Keratinocyte (primary cell): ENCODE results near the gene PCDHGB1. TPM values are rescaled to one million over a fixed set of nuclear protein-coding genes. Genes with fewer than 3 reads are reported as not detected.

Source experiments
- DNase-seq: peaks from one replicate; pipeline ENCODE4 v3.0.0-alpha.2; 2011; ENCODE audit warnings: low read depth, missing footprints, low spot score
- FAIRE-seq: peaks from 2 replicates; lab custom pipeline; 2011; peaks lifted over from hg19 to GRCh38; lab: Jason Lieb, UNC
- H2AFZ ChIP-seq: 2 replicates; pipeline ENCODE4 v1.6.0; 2012; ENCODE audit warnings: low read length, control low read depth, inconsistent platforms; ENCODE audit not compliant: control insufficient read depth
- H3K27ac ChIP-seq: 2 replicates; pipeline ENCODE4 v1.5.1; 2011; ENCODE audit warnings: low read length; ENCODE audit not compliant: control insufficient read depth, insufficient read depth
- H3K27me3 ChIP-seq: 3 replicates; pipeline ENCODE4 v1.6.0; 2011; ENCODE audit warnings: low read length; ENCODE audit not compliant: control insufficient read depth, insufficient read depth; ENCODE audit errors: extremely low read depth
- H3K36me3 ChIP-seq, 2 experiments: 2 replicates in 1 of 2; 3 replicates in 1 of 2; pipeline ENCODE4 v1.5.1; 2011; ENCODE audit warnings: low read length in 2 of 2, mild to moderate bottlenecking in 1 of 2; ENCODE audit not compliant: control insufficient read depth in 2 of 2, insufficient read depth in 2 of 2; ENCODE audit errors: extremely low read depth in 1 of 2
- H3K4me1 ChIP-seq: 3 replicates; pipeline ENCODE4 v1.5.1; 2011; ENCODE audit warnings: low read length; ENCODE audit not compliant: control insufficient read depth, insufficient read depth; ENCODE audit errors: extremely low read depth
- H3K4me2 ChIP-seq: 3 replicates; pipeline ENCODE4 v1.6.0; 2011; ENCODE audit warnings: low read depth, low read length; ENCODE audit not compliant: control insufficient read depth, insufficient read depth; ENCODE audit errors: extremely low read depth
- H3K4me3 ChIP-seq, 3 experiments: fragments of 200-600 bp in 1 of 3; sonication (generic) in 1 of 3; 2 replicates in 2 of 3; 3 replicates in 1 of 3; pipeline ENCODE4 v1.5.1; 2011 to 2016; ENCODE audit warnings: low read length in 3 of 3, mild to moderate bottlenecking in 3 of 3, control low read depth in 2 of 3, inconsistent platforms in 1 of 3, low read depth in 1 of 3, mixed read lengths in 1 of 3, mixed run types in 1 of 3, moderate library complexity in 1 of 3; ENCODE audit not compliant: control insufficient read depth in 2 of 3, insufficient read depth in 2 of 3; ENCODE audit errors: extremely low read depth in 1 of 3
- H3K79me2 ChIP-seq: 2 replicates; pipeline ENCODE4 v1.6.0; 2012; ENCODE audit warnings: low read length; ENCODE audit not compliant: control insufficient read depth, insufficient read depth
- H3K9ac ChIP-seq: 3 replicates; pipeline ENCODE4 v1.6.0; 2011; ENCODE audit warnings: low read length; ENCODE audit not compliant: control insufficient read depth, insufficient read depth; ENCODE audit errors: extremely low read depth
- H3K9me1 ChIP-seq: 3 replicates; pipeline ENCODE4 v1.6.0; 2011; ENCODE audit warnings: low read length; ENCODE audit not compliant: control insufficient read depth, insufficient read depth; ENCODE audit errors: extremely low read depth
- H3K9me3 ChIP-seq: 2 replicates; pipeline ENCODE4 v1.5.1; 2012; ENCODE audit warnings: low read depth, low read length; ENCODE audit not compliant: control insufficient read depth
- H4K20me1 ChIP-seq: 3 replicates; pipeline ENCODE4 v1.6.0; 2011; ENCODE audit warnings: low read length; ENCODE audit not compliant: control insufficient read depth, insufficient read depth; ENCODE audit errors: extremely low read depth
- EZH2 ChIP-seq: IDR thresholded peaks from one replicate; pipeline ENCODE4 v1.6.1; 2012; ENCODE audit warnings: inconsistent platforms, mild to moderate bottlenecking, low read length, moderate library complexity
- dilution Hi-C: fragments of 300-500 bp; cut with MboI; formaldehyde crosslinking; loops from one replicate; pipeline ENCODE4 v1.7.0; 2020; ENCODE audit warnings: low sequenced_read_pairs; ENCODE audit not compliant: extremely low pct_ligation_motif_present
- polyA plus RNA-seq, 5 experiments: library from polyadenylated mRNA; depleted of rRNA in 3 of 5; stranded (reverse) in 3 of 5; stranded (forward) in 1 of 5; unstranded in 1 of 5; fragments of >200 nt; gene quantifications; 1 replicate in 1 of 5; 2 replicates in 3 of 5; 3 replicates in 1 of 5; pipeline versions ENCODE4 v1.2.1 to v1.2.3, GENCODE V29; 2011 to 2012; ENCODE audit warnings: missing spikeins in 2 of 5, low read depth in 1 of 5, low replicate concordance in 1 of 5
- TF ChIP-seq, protein P1 (sequence below), 3 experiments: IDR thresholded peaks in 1 of 3; conservative IDR thresholded peaks in 1 of 3; optimal IDR thresholded peaks in 1 of 3; 2 replicates in 2 of 3; 3 replicates in 1 of 3; pipeline versions ENCODE3 to v1.5.1; 2011; ENCODE audit warnings: low read length in 3 of 3, mild to moderate bottlenecking in 3 of 3, moderate library complexity in 2 of 3, control low read depth in 1 of 3, inconsistent platforms in 1 of 3; ENCODE audit not compliant: insufficient read depth in 2 of 3; ENCODE audit errors: extremely low read depth in 1 of 3

PCDHGB1 gene
- polyA plus RNA-seq, 1 donor (not counting 4 experiments of a cell fraction or from before 2014, with no cell fraction given) = 0.08 TPM

DNA sequence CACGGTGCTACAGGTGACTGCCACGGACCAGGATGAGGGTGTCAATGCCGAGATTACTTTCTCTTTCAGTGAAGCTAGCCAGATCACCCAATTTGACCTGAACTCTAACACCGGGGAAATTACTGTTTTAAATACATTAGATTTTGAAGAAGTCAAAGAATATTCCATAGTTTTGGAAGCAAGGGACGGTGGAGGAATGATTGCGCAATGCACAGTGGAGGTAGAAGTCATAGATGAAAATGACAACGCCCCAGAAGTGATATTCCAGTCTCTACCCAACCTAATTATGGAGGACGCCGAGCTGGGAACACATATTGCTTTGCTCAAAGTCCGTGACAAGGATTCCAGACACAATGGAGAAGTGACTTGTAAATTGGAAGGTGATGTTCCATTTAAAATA, 38.8 kb downstream of the PCDHGB1 start:
- Histone ChIP-seq H2AFZ (no peak overlapping the region), H3K9ac (no peak overlapping the region), H3K27ac (no peak overlapping the region), H3K79me2 (no peaks in the 10 kb centered on the region), H3K4me1 (no peaks in the 10 kb centered on the region), H3K36me3 (no peaks in the 10 kb centered on the region), H3K27me3 (peaks cover 11% of the 10 kb centered on the region), H3K9me1 (no peaks in the 10 kb centered on the region), H3K9me3 (peaks cover 24% of the 10 kb centered on the region), H3K4me3 (no peak overlapping the region), H3K4me2 (no peak overlapping the region), H4K20me1 (no peaks in the 10 kb centered on the region)
- DNase-seq = no peak
- no peak for FAIRE-seq
- dilution Hi-C loops = no loop called here
- TF ChIP-seq, protein P1, sequence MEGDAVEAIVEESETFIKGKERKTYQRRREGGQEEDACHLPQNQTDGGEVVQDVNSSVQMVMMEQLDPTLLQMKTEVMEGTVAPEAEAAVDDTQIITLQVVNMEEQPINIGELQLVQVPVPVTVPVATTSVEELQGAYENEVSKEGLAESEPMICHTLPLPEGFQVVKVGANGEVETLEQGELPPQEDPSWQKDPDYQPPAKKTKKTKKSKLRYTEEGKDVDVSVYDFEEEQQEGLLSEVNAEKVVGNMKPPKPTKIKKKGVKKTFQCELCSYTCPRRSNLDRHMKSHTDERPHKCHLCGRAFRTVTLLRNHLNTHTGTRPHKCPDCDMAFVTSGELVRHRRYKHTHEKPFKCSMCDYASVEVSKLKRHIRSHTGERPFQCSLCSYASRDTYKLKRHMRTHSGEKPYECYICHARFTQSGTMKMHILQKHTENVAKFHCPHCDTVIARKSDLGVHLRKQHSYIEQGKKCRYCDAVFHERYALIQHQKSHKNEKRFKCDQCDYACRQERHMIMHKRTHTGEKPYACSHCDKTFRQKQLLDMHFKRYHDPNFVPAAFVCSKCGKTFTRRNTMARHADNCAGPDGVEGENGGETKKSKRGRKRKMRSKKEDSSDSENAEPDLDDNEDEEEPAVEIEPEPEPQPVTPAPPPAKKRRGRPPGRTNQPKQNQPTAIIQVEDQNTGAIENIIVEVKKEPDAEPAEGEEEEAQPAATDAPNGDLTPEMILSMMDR (optimal IDR thresholded peaks at IDR 0.05 in 1 of 3, IDR thresholded peaks at IDR 0.05 in 1 of 3, conservative IDR thresholded peaks at IDR 0.05 in 1 of 3; ENCODE audit: extremely low read depth in 1 of 3, insufficient read depth in 2 of 3, low read length in 3 of 3) = no peak
- no peak for TF ChIP-seq EZH2

DNA sequence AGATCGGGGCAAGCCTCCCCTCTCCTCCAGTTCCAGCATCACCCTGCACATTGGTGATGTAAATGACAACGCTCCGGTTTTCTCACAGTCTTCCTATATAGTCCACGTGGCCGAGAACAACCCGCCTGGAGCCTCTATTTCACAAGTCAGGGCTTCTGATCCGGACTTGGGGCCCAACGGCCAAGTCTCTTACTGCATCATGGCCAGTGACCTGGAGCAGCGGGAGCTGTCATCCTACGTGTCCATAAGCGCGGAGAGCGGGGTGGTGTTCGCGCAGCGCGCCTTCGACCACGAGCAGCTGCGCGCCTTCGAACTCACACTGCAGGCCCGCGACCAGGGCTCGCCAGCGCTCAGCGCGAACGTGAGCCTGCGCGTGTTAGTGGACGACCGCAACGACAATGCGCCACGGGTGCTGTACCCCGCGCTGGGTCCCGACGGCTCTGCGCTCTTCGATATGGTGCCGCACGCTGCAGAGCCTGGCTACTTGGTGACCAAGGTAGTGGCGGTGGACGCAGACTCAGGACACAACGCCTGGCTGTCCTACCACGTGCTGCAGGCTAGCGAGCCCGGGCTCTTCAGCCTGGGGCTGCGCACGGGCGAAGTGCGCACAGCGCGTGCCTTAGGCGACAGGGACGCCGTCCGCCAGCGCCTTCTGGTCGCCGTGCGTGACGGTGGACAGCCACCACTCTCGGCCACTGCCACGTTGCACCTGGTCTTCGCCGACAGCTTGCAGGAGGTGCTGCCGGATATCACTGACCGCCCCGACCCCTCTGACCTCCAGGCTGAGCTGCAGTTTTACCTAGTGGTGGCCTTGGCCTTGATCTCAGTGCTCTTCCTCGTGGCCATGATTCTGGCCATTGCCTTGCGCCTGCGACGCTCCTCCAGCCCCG, 39.5 kb downstream of the PCDHGB1 start:
- FAIRE-seq = no peak
- H3K4me2 ChIP-seq = no peak overlapping the region
- no peak for TF ChIP-seq EZH2
- TF ChIP-seq, protein P1 (optimal IDR thresholded peaks at IDR 0.05 in 1 of 3, IDR thresholded peaks at IDR 0.05 in 1 of 3, conservative IDR thresholded peaks at IDR 0.05 in 1 of 3; ENCODE audit: extremely low read depth in 1 of 3, insufficient read depth in 2 of 3, low read length in 3 of 3) = no peak

More for the DNA sequence above, 39.5 kb downstream of the PCDHGB1 start:
- no peak overlapping the region for H3K9ac ChIP-seq
- H3K27me3 ChIP-seq = peaks cover 11% of the 10 kb centered on the region
- no peak overlapping the region for H2AFZ ChIP-seq
- no peaks in the 10 kb centered on the region for H4K20me1 ChIP-seq
- H3K9me1 ChIP-seq = no peaks in the 10 kb centered on the region
- DNase-seq = no peak
- no peak overlapping the region for H3K27ac ChIP-seq
- H3K9me3 ChIP-seq = peaks cover 27% of the 10 kb centered on the region
- H3K4me1 ChIP-seq = no peaks in the 10 kb centered on the region
- H3K79me2 ChIP-seq = no peaks in the 10 kb centered on the region
- H3K4me3 ChIP-seq = no peak overlapping the region
- H3K36me3 ChIP-seq = no peaks in the 10 kb centered on the region
- dilution Hi-C loops = no loop called here
